Thoracic aorta (tissue), 2 donors: ENCODE data around the gene MLLT10. TPM values are rescaled to one million over a fixed set of nuclear protein-coding genes. Genes with fewer than 3 reads are reported as not detected.

Experiments
- ATAC-seq: fragments of 150-250 bp; one replicate; pipeline ENCODE4 v1.8.0; 2017; ENCODE audit warnings: low read depth; ENCODE audit not compliant: insufficient number of reproducible peaks, low FRiP score
- DNase-seq: peaks from one replicate; pipeline ENCODE4 v3.0.0-alpha.2; 2020; ENCODE audit warnings: low spot score
- H3K27ac ChIP-seq, 2 donors: fragments of 200-600 bp; sonication (generic); 1 replicate in 1 of 2; 2 replicates in 1 of 2; pipeline ENCODE4 v1.5.1; 2016; ENCODE audit warnings: mild to moderate bottlenecking in 2 of 2, moderate library complexity in 2 of 2
- H3K27me3 ChIP-seq: fragments of 200-600 bp; sonication (generic); replicated peaks from 2 replicates; pipeline ENCODE4 v1.6.0; 2016; ENCODE audit warnings: mild to moderate bottlenecking; ENCODE audit not compliant: insufficient read depth
- H3K36me3 ChIP-seq: fragments of 200-600 bp; sonication (generic); one replicate; pipeline ENCODE4 v1.5.1; 2016
- H3K4me1 ChIP-seq, 2 donors: fragments of 200-600 bp; sonication (generic); 1 replicate in 1 of 2; 2 replicates in 1 of 2; pipeline versions ENCODE4 v1.5.1 to v1.6.0; 2016; ENCODE audit warnings: low read depth in 2 of 2, mild to moderate bottlenecking in 1 of 2; ENCODE audit not compliant: control insufficient read depth in 1 of 2
- H3K4me3 ChIP-seq: fragments of 200-600 bp; sonication (generic); 2 replicates; pipeline ENCODE4 v1.5.1; 2016; ENCODE audit warnings: mild to moderate bottlenecking
- H3K9me3 ChIP-seq: fragments of 200-600 bp; sonication (generic); 2 replicates; pipeline ENCODE4 v1.5.1; 2016
- CTCF ChIP-seq: fragments of 200-600 bp; sonication (generic); IDR thresholded peaks from one replicate; pipeline ENCODE4 v1.5.1; 2019; ENCODE audit warnings: antibody characterized with exemption
- total RNA-seq, 2 donors: library from RNA; depleted of rRNA; stranded (reverse); fragments of >200 nt; gene quantifications; one replicate each; pipeline versions ENCODE4 v1.1.0 to v1.2.3, GENCODE V29; 2016

The MLLT10 gene
- total RNA-seq, 2 donors from 2014 or later: 35.1 to 54.7 TPM

GRCh38 chr10:21727452-21728168, 193.6 kb downstream of the MLLT10 start:
- ATAC-seq (no peak), DNase-seq (no peak)
- no peaks in the 10 kb centered on the region for H3K36me3 ChIP-seq
- no peaks in the 10 kb centered on the region for H3K9me3 ChIP-seq
- TF ChIP-seq CTCF: no peak
- peaks cover 6 to 24% of the 10 kb centered on the region in 2 donors for H3K4me1 ChIP-seq
- no peak overlapping the region for H3K4me3 ChIP-seq
- no peaks in the 10 kb centered on the region for H3K27me3 ChIP-seq
- no peak overlapping the region for H3K27ac ChIP-seq

- ATAC-seq (no peak), DNase-seq (no peak)
- no peaks in the 10 kb centered on the region for H3K9me3 ChIP-seq
- no peak overlapping the region for H3K4me3 ChIP-seq
- H3K27ac ChIP-seq: no peak overlapping the region
- H3K27me3 ChIP-seq: no peaks in the 10 kb centered on the region
- peaks cover 6 to 27% of the 10 kb centered on the region in 2 donors for H3K4me1 ChIP-seq
- H3K36me3 ChIP-seq: no peaks in the 10 kb centered on the region
- no peak for TF ChIP-seq CTCF
Measured at GRCh38 chr10:21728618-21729017, 194.6 kb downstream of the MLLT10 start.

GRCh38 chr10:21732067-21732772, 198.2 kb downstream of the MLLT10 start:
- Histone ChIP-seq H3K36me3 (peaks cover 2% of the 10 kb centered on the region), H3K4me3 (no peak overlapping the region), H3K27me3 (no peaks in the 10 kb centered on the region), H3K4me1 (peaks cover 0 to 12% of the 10 kb centered on the region in 2 donors), H3K9me3 (no peaks in the 10 kb centered on the region), H3K27ac (no peak overlapping the region)
- DNase-seq (no peak), ATAC-seq (no peak)
- peak; percentile 67 for TF ChIP-seq CTCF

- H3K4me1 ChIP-seq: peaks cover 0 to 12% of the 10 kb centered on the region in 2 donors
- H3K27me3 ChIP-seq: no peaks in the 10 kb centered on the region
- no peak overlapping the region for H3K27ac ChIP-seq
- ATAC-seq (no peak), DNase-seq (no peak)
- no peak for TF ChIP-seq CTCF
- H3K9me3 ChIP-seq: no peaks in the 10 kb centered on the region
- H3K36me3 ChIP-seq: peaks cover 7% of the 10 kb centered on the region
- no peak overlapping the region for H3K4me3 ChIP-seq
Measured at GRCh38 chr10:21733710-21734109, 199.7 kb downstream of the MLLT10 start.

- ATAC-seq: no peak
- no peak for TF ChIP-seq CTCF
- Histone ChIP-seq H3K27ac (no peak overlapping the region), H3K4me1 (peaks cover 0 to 8% of the 10 kb centered on the region in 2 donors), H3K9me3 (no peaks in the 10 kb centered on the region), H3K36me3 (peaks cover 19% of the 10 kb centered on the region), H3K4me3 (no peak overlapping the region), H3K27me3 (no peaks in the 10 kb centered on the region)
- DNase-seq: no peak
Measured at GRCh38 chr10:21737106-21737505, 203.1 kb downstream of the MLLT10 start.
